ENCODE data around the gene ZBED5.

DNA sequence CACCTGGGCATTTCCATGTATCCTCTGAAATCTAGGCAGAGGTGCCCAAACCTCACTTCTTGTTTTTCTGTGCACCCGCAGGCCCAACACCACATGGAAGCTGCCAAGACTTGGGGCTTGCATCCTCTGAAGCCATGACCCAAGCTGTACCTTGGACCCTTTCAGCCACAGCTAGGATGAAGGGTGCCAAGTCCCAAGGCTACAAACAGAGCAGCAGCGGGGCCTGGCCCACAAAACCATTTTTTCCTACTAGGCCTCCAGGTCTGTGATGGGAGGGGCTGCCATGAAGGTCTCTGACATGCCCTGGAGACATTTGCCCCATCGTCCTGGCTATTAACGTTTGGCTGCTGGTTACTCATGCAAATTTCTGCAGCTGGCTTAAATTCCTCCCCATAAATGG, 28.7 kb downstream of the ZBED5 start:
- TF ChIP-seq CTCF (conservative IDR thresholded peaks at IDR 0.05; ENCODE audit: low read depth, low read length) (no peak), POLR2A (IDR thresholded peaks at IDR 0.05; ENCODE audit: low read depth, low read length) (no peak), RAD21 (IDR thresholded peaks at IDR 0.05; ENCODE audit: low read length) (no peak), MAZ (IDR thresholded peaks at IDR 0.05; ENCODE audit: borderline replicate concordance, low read depth, low read length) (no peak), MAFK (IDR thresholded peaks at IDR 0.05; ENCODE audit: low read depth, low read length) (no peak), CHD1 (IDR thresholded peaks at IDR 0.05; ENCODE audit: low read depth, low read length) (no peak), BHLHE40 (IDR thresholded peaks at IDR 0.05; ENCODE audit: low read depth, low read length) (no peak), CEBPB (IDR thresholded peaks at IDR 0.05; ENCODE audit: low read depth, low read length) (no peak), RFX5 (IDR thresholded peaks at IDR 0.05; ENCODE audit: low read depth, low read length) (no peak)
- TF ChIP-seq, protein P1, sequence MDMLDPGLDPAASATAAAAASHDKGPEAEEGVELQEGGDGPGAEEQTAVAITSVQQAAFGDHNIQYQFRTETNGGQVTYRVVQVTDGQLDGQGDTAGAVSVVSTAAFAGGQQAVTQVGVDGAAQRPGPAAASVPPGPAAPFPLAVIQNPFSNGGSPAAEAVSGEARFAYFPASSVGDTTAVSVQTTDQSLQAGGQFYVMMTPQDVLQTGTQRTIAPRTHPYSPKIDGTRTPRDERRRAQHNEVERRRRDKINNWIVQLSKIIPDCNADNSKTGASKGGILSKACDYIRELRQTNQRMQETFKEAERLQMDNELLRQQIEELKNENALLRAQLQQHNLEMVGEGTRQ (IDR thresholded peaks at IDR 0.05; ENCODE audit: low read depth, low read length) = no peak
